ENCODE measurements around the gene MAGI2.

MAGI2 gene

GRCh38 chr7:79401254-79401653, 52.2 kb downstream of the MAGI2 start:
- Histone ChIP-seq H3K9ac (ENCODE audit: low read length) (no peak overlapping the region), H3K36me3 (ENCODE audit: control insufficient read depth, insufficient read depth, low read length) (no peaks in the 10 kb centered on the region), H3K27ac (ENCODE audit: low read depth, low read length) (no peak overlapping the region), H3K4me1 (ENCODE audit: control insufficient read depth, insufficient read depth, low read length) (peaks cover 3% of the 10 kb centered on the region), H3K27me3 (ENCODE audit: control insufficient read depth, insufficient read depth, low read length) (no peaks in the 10 kb centered on the region), H3K4me3 (ENCODE audit: low read length) (no peak overlapping the region)

DNA sequence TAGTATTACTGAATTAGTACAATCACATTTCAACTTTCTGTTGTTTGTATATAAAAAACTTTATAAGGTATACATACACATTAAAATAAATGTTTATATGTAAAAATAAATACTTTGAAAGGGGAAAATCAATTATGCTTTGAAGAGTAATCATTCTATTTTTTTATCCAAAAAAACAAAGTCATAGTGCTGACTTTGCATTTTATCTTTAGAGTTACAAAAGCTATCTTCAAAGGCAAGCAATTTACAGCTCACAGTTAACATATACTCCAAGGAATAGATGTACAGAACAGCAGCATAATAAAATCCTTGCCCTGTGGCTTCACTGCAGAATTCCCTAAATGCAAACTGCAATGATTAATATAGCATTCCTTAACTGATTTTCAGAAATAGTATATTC, 53.2 kb downstream of the MAGI2 start:
- H3K4me1 ChIP-seq (ENCODE audit: control insufficient read depth, insufficient read depth, low read length) = peaks cover 3% of the 10 kb centered on the region

GRCh38 chr7:79398138-79398749, 55.2 kb downstream of the MAGI2 start:
- Histone ChIP-seq H3K9ac (ENCODE audit: low read length) (no peak overlapping the region), H3K4me1 (ENCODE audit: control insufficient read depth, insufficient read depth, low read length) (no peaks in the 10 kb centered on the region), H3K27me3 (ENCODE audit: control insufficient read depth, insufficient read depth, low read length) (no peaks in the 10 kb centered on the region), H3K36me3 (ENCODE audit: control insufficient read depth, insufficient read depth, low read length) (no peaks in the 10 kb centered on the region), H3K27ac (ENCODE audit: low read depth, low read length) (no peak overlapping the region), H3K4me3 (ENCODE audit: low read length) (no peak overlapping the region)

More for the DNA sequence above, 53.2 kb downstream of the MAGI2 start:
- Histone ChIP-seq H3K27ac (ENCODE audit: low read depth, low read length) (no peak overlapping the region), H3K27me3 (ENCODE audit: control insufficient read depth, insufficient read depth, low read length) (no peaks in the 10 kb centered on the region), H3K4me3 (ENCODE audit: low read length) (no peak overlapping the region), H3K36me3 (ENCODE audit: control insufficient read depth, insufficient read depth, low read length) (no peaks in the 10 kb centered on the region), H3K9ac (ENCODE audit: low read length) (no peak overlapping the region)

DNA sequence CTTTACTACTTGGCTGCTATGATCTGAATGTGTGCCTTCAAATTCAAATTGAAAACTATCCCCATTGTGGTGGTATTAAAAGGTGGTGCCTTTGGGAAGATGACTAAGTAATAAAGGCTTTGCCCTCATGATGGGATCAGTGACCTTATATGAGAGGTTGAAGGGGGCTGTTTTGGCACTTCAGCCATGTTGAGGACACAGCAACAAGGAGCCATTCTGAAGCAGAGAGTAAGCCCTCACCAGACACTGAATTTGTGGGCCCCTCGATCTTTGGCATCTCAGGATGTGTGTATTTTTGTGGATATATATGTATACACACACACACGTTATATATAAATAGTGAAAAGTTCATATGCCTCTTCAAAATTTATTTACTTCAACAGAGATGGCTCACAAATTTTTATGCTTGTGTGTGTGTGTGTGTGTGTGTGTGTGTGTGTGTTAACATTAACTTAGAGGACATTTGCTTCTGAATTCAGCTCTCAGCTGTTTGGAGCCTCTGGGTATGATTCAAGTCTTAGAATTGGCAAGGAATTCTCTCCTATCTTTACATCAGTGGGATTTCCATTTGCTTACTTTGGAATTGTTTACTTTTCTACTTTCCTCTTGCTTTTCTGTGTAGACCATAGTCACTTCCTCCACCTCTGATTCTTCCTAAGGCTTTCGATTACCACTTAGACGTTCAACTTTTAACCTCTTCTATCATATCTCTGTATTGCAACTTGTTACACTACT, 66.6 kb downstream of the MAGI2 start:
- Histone ChIP-seq H3K27me3 (ENCODE audit: control insufficient read depth, insufficient read depth, low read length) (no peaks in the 10 kb centered on the region), H3K36me3 (ENCODE audit: control insufficient read depth, insufficient read depth, low read length) (no peaks in the 10 kb centered on the region), H3K4me3 (ENCODE audit: low read length) (no peak overlapping the region), H3K9ac (ENCODE audit: low read length) (no peak overlapping the region), H3K4me1 (ENCODE audit: control insufficient read depth, insufficient read depth, low read length) (no peaks in the 10 kb centered on the region), H3K27ac (ENCODE audit: low read depth, low read length) (no peak overlapping the region)

- no peaks in the 10 kb centered on the region for H3K4me1 ChIP-seq (ENCODE audit: control insufficient read depth, insufficient read depth, low read length)
- no peak overlapping the region for H3K9ac ChIP-seq (ENCODE audit: low read length)
- no peak overlapping the region for H3K27ac ChIP-seq (ENCODE audit: low read depth, low read length)
- no peaks in the 10 kb centered on the region for H3K36me3 ChIP-seq (ENCODE audit: control insufficient read depth, insufficient read depth, low read length)
- no peaks in the 10 kb centered on the region for H3K27me3 ChIP-seq (ENCODE audit: control insufficient read depth, insufficient read depth, low read length)
- H3K4me3 ChIP-seq (ENCODE audit: low read length) = no peak overlapping the region
Observed at GRCh38 chr7:79381921-79382320, 71.5 kb downstream of the MAGI2 start.

DNA sequence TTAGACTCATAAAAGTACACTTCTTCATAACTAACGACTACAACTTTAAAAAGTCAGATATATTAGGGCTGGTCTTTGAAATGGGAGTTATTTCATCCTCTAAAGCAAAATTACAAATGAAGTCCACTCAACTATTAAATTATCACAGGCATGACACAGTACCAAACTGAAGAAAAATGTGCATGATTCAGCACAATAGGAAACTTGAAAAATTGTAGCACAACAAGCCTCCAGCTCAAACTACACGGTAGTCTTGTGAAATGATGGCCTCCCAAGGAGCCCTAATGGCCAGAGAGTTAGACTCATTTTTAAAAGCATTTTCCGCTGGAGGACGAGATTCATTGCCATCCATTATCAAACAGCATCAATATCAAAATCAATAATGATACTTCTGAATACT, 76.4 kb downstream of the MAGI2 start:
- H3K4me3 ChIP-seq (ENCODE audit: low read length) = no peak overlapping the region
- no peak overlapping the region for H3K9ac ChIP-seq (ENCODE audit: low read length)
- no peak overlapping the region for H3K27ac ChIP-seq (ENCODE audit: low read depth, low read length)
- H3K27me3 ChIP-seq (ENCODE audit: control insufficient read depth, insufficient read depth, low read length) = no peaks in the 10 kb centered on the region
- H3K36me3 ChIP-seq (ENCODE audit: control insufficient read depth, insufficient read depth, low read length) = no peaks in the 10 kb centered on the region
- no peaks in the 10 kb centered on the region for H3K4me1 ChIP-seq (ENCODE audit: control insufficient read depth, insufficient read depth, low read length)

GRCh38 chr7:79376299-79377025, 77.0 kb downstream of the MAGI2 start:
- H3K4me1 ChIP-seq (ENCODE audit: control insufficient read depth, insufficient read depth, low read length) = no peaks in the 10 kb centered on the region
- H3K27ac ChIP-seq (ENCODE audit: low read depth, low read length) = no peak overlapping the region
- no peak overlapping the region for H3K9ac ChIP-seq (ENCODE audit: low read length)
- H3K4me3 ChIP-seq (ENCODE audit: low read length) = no peak overlapping the region
- H3K27me3 ChIP-seq (ENCODE audit: control insufficient read depth, insufficient read depth, low read length) = no peaks in the 10 kb centered on the region
- no peaks in the 10 kb centered on the region for H3K36me3 ChIP-seq (ENCODE audit: control insufficient read depth, insufficient read depth, low read length)

DNA sequence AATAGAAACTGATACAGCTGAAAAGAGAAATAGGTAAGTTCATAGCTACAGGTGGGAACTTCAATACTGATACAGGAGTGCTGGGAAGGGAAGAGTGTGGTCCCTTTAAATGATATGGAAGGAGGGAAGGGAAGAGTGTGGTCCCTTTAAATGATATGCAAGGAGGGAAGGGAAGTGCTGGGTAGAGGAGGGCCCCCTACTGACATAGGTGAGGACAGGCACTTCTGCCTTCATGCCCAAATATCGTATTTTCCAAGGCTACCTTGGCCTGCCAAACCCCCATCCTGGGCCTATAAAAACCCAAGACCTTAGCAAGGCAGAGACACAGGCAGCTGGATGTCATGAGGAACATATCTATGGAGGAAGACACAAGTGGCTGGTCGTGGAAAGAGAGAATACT, 92.3 kb downstream of the MAGI2 start:
- no peaks in the 10 kb centered on the region for H3K4me1 ChIP-seq (ENCODE audit: control insufficient read depth, insufficient read depth, low read length)

DNA sequence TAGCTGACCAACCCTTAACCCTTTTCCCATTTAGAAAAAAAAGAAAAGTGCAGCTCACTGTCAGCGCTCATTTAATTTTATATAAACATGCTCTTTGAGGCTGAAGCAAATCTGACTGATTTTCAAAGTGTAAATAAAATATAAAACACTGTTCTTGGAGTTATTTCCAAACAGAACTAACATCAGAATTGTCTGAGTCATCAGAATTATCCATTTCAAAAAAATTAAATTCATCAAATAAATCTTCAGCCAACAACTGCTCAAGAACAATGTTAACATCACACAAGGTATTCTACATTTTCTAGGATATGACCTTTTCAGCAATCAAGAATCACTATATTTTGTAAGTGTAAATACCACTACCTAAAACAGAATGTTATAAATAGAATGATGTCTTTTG, 93.6 kb downstream of the MAGI2 start:
- Histone ChIP-seq H3K4me1 (ENCODE audit: control insufficient read depth, insufficient read depth, low read length) (no peaks in the 10 kb centered on the region), H3K4me3 (ENCODE audit: low read length) (no peak overlapping the region), H3K9ac (ENCODE audit: low read length) (no peak overlapping the region), H3K27ac (ENCODE audit: low read depth, low read length) (no peak overlapping the region), H3K27me3 (ENCODE audit: control insufficient read depth, insufficient read depth, low read length) (no peaks in the 10 kb centered on the region), H3K36me3 (ENCODE audit: control insufficient read depth, insufficient read depth, low read length) (no peaks in the 10 kb centered on the region)

More for the DNA sequence above, 92.3 kb downstream of the MAGI2 start:
- H3K27ac ChIP-seq (ENCODE audit: low read depth, low read length) = no peak overlapping the region
- H3K4me3 ChIP-seq (ENCODE audit: low read length) = no peak overlapping the region
- H3K9ac ChIP-seq (ENCODE audit: low read length) = no peak overlapping the region
- no peaks in the 10 kb centered on the region for H3K27me3 ChIP-seq (ENCODE audit: control insufficient read depth, insufficient read depth, low read length)
- no peaks in the 10 kb centered on the region for H3K36me3 ChIP-seq (ENCODE audit: control insufficient read depth, insufficient read depth, low read length)

DNA sequence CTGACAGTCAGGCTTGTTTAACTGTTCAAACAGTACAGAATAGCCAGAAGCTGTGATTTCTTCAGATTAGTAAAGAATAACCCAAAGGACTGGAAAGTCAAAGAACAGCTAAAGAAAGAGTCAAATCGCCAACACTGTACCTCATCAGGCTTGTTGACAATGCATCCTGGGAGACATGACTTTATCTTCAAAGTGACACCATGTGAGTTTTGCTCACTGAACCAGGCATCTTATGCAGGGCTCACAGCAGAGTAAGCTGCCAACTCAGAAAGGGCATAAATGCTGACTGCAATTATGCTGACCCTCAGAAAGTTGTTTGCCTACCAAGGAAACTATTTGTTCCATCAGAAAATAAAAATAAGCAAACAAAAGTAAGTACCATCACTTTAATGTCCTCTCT, 96.4 kb downstream of the MAGI2 start:
- H3K9ac ChIP-seq (ENCODE audit: low read length) = no peak overlapping the region
- H3K36me3 ChIP-seq (ENCODE audit: control insufficient read depth, insufficient read depth, low read length) = no peaks in the 10 kb centered on the region
- no peaks in the 10 kb centered on the region for H3K27me3 ChIP-seq (ENCODE audit: control insufficient read depth, insufficient read depth, low read length)

DNA sequence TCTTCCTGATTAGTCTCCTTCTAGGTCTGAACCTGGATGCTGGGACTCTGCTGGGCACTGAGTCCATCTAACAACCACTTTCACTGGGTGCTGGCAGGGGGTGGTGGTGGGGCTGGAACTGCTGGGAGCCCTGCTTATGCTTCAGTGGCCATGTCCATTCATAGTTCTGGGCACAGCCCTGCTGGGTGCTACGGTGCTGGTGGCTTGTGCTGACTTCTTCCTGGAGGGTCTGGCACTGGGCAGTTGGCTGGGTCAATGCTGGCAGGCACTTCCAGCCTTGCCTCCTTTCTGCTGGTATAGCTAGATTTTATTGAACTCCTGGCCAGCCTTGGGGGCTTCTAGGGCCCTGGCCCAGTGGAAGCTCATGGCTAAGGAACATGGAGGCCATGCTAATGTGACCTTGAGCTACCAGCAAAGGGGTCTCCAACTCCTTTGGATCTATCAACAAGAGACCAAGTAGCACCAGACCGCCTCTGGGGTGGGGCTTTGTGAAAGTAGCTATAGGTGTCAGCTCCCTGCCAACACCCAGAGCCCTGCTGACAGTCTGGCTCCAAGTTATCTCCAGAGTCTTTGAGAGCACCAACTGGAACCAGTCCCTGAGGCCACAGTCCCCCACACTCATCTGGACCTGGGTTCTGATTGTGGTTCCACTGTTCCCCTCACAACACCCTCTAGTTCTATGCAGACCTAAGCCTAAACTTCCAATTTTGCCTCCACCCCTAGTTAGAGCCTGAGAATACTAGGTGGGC, 99.6 kb downstream of the MAGI2 start:
- no peaks in the 10 kb centered on the region for H3K4me1 ChIP-seq (ENCODE audit: control insufficient read depth, insufficient read depth, low read length)
- H3K9ac ChIP-seq (ENCODE audit: low read length) = no peak overlapping the region
- no peaks in the 10 kb centered on the region for H3K36me3 ChIP-seq (ENCODE audit: control insufficient read depth, insufficient read depth, low read length)
- no peaks in the 10 kb centered on the region for H3K27me3 ChIP-seq (ENCODE audit: control insufficient read depth, insufficient read depth, low read length)
- H3K4me3 ChIP-seq (ENCODE audit: low read length) = no peak overlapping the region
- no peak overlapping the region for H3K27ac ChIP-seq (ENCODE audit: low read depth, low read length)

More for the DNA sequence above, 96.4 kb downstream of the MAGI2 start:
- Histone ChIP-seq H3K4me1 (ENCODE audit: control insufficient read depth, insufficient read depth, low read length) (no peaks in the 10 kb centered on the region), H3K27ac (ENCODE audit: low read depth, low read length) (no peak overlapping the region), H3K4me3 (ENCODE audit: low read length) (no peak overlapping the region)

GRCh38 chr7:79352323-79352722, 101.1 kb downstream of the MAGI2 start:
- H3K27me3 ChIP-seq (ENCODE audit: control insufficient read depth, insufficient read depth, low read length) = no peaks in the 10 kb centered on the region
- no peak overlapping the region for H3K27ac ChIP-seq (ENCODE audit: low read depth, low read length)
- H3K4me1 ChIP-seq (ENCODE audit: control insufficient read depth, insufficient read depth, low read length) = no peaks in the 10 kb centered on the region

More at GRCh38 chr7:79352323-79352722, 101.1 kb downstream of the MAGI2 start:
- no peak overlapping the region for H3K4me3 ChIP-seq (ENCODE audit: low read length)
- H3K36me3 ChIP-seq (ENCODE audit: control insufficient read depth, insufficient read depth, low read length) = no peaks in the 10 kb centered on the region
- H3K9ac ChIP-seq (ENCODE audit: low read length) = no peak overlapping the region

All from rectal smooth muscle tissue (tissue), 1 donor.